OCI-LY3 (cell line): ENCODE data around the gene PMAIP1.

Experiments
- H2AFZ ChIP-seq: fragments of 200-600, 300-600 bp; shearing (Covaris generic); 2 replicates; pipeline ENCODE4 v1.6.0; 2014; ENCODE audit warnings: antibody characterized with exemption, low read depth, low read length
- H3K27ac ChIP-seq: fragments of 200-600, 300-600 bp; sonication (generic); 2 replicates; pipeline ENCODE4 v1.5.1; 2014; ENCODE audit warnings: mild to moderate bottlenecking, low read length, moderate library complexity, mixed read lengths
- H3K27me3 ChIP-seq: fragments of 200-600, 300-600 bp; sonication (generic); 2 replicates; pipeline ENCODE4 v1.6.1; 2014; ENCODE audit warnings: low read depth, low read length, mixed read lengths
- H3K36me3 ChIP-seq: fragments of 200-600, 300-600 bp; sonication (generic); replicated peaks from 2 replicates; pipeline ENCODE3; 2014; ENCODE audit warnings: low read depth, low read length, mixed read lengths
- H3K4me1 ChIP-seq: fragments of 300-600, 200-600 bp; sonication (generic); 2 replicates; pipeline ENCODE4 v1.6.1; 2014; ENCODE audit warnings: low read length, mixed read lengths
- H3K4me2 ChIP-seq: fragments of 200-600, 300-600 bp; sonication (generic); 2 replicates; pipeline ENCODE4 v1.6.1; 2014; ENCODE audit warnings: low read length, mixed read lengths
- H3K4me3 ChIP-seq: fragments of 300-600, 200-600 bp; sonication (generic); 2 replicates; pipeline ENCODE4 v1.5.1; 2014; ENCODE audit warnings: antibody characterized with exemption, mild to moderate bottlenecking, low read length, moderate library complexity
- H3K79me2 ChIP-seq: fragments of 300-600, 200-600 bp; shearing (Covaris generic); 2 replicates; pipeline ENCODE4 v1.6.1; 2014; ENCODE audit warnings: mild to moderate bottlenecking, low read length, mixed read lengths
- H3K9ac ChIP-seq: fragments of 300-600, 200-600 bp; shearing (Covaris generic); 2 replicates; pipeline ENCODE4 v1.6.0; 2014; ENCODE audit warnings: mild to moderate bottlenecking, low read length, moderate library complexity
- H3K9me3 ChIP-seq: fragments of 200-600, 300-600 bp; shearing (Covaris generic); 2 replicates; pipeline ENCODE4 v1.6.1; 2014; ENCODE audit warnings: low read length, mixed read lengths; ENCODE audit not compliant: insufficient read depth
- H4K20me1 ChIP-seq: fragments of 200-600, 300-600 bp; sonication (generic); 2 replicates; pipeline ENCODE4 v1.6.1; 2016; ENCODE audit warnings: low read length, mixed read lengths; ENCODE audit not compliant: insufficient read depth
- EZH2phosphoT487 ChIP-seq: fragments of 200-600 bp; shearing (Covaris generic); IDR thresholded peaks from 2 replicates; pipeline ENCODE4 v1.6.1; 2018; ENCODE audit warnings: antibody characterized with exemption, mixed run types, low read depth
- TF ChIP-seq, protein P1 (sequence below): fragments of 200-600, 300-600 bp; sonication (generic); IDR thresholded peaks from 2 replicates; pipeline ENCODE4 v1.5.1; 2014; ENCODE audit warnings: antibody characterized with exemption, low read length, low read depth

Gene PMAIP1

DNA sequence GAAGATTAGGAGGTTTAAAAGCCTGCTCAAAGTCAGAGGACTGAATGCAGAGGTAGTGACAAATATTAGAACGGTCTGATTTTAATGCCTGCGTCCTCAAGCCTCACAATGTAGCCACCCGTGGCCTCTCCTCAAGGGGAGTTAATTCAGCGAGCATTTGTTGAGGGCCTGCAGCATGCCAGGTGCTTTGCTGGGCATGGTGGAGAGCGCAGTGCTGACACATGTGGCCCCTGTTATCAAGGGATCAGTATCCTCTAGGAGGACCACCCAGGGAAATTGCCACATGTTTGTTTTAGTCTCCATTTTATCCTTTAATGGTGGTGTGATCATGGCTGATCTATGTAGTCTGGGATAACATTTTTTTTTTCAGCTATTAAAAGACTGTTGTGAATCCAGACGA is 19.2 kb downstream of the PMAIP1 start:
- TF ChIP-seq EZH2phosphoT487, result no peak
- TF ChIP-seq, protein P1, sequence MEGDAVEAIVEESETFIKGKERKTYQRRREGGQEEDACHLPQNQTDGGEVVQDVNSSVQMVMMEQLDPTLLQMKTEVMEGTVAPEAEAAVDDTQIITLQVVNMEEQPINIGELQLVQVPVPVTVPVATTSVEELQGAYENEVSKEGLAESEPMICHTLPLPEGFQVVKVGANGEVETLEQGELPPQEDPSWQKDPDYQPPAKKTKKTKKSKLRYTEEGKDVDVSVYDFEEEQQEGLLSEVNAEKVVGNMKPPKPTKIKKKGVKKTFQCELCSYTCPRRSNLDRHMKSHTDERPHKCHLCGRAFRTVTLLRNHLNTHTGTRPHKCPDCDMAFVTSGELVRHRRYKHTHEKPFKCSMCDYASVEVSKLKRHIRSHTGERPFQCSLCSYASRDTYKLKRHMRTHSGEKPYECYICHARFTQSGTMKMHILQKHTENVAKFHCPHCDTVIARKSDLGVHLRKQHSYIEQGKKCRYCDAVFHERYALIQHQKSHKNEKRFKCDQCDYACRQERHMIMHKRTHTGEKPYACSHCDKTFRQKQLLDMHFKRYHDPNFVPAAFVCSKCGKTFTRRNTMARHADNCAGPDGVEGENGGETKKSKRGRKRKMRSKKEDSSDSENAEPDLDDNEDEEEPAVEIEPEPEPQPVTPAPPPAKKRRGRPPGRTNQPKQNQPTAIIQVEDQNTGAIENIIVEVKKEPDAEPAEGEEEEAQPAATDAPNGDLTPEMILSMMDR, result no peak
- Histone ChIP-seq H3K9me3 (no peaks in the 10 kb centered on the region), H4K20me1 (no peaks in the 10 kb centered on the region), H3K9ac (peak overlapping the region; percentile 56), H3K27ac (peak overlapping the region; percentile 67), H3K36me3 (no peaks in the 10 kb centered on the region), H3K4me2 (peak overlapping the region; percentile 79), H3K27me3 (no peaks in the 10 kb centered on the region), H3K4me1 (peaks cover 71% of the 10 kb centered on the region), H2AFZ (peak overlapping the region; percentile 69), H3K79me2 (no peaks in the 10 kb centered on the region), H3K4me3 (peak overlapping the region; percentile 61)

DNA sequence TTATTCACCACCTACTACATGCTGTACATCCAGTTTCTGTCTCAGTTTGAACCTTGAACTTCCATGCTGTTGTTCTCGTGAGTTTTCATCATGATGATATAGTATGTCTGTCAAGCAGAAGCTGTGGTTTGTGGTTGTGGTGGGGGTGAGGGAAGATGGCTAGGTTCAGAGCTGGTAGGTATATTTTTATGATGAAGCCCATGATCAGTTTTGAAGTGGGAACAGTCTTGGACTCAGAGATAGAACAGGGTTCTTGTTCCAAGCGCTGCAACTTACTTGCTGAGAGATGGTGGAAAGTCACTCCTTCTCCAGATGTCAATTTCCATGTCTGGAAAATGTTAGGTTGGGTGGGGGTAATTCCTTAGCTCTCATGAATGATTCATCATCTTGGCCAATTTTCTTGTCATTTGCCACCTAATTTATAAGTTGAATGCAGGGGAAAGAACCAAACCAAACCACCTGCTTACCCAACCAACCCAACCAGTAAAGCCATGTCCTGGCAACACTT is 21.6 kb downstream of the PMAIP1 start:
- no peaks in the 10 kb centered on the region for H3K36me3 ChIP-seq
- H3K79me2 ChIP-seq, result no peaks in the 10 kb centered on the region
- peak overlapping the region; percentile 14 for H3K4me3 ChIP-seq
- no peaks in the 10 kb centered on the region for H4K20me1 ChIP-seq
- peak overlapping the region; percentile 40 for H2AFZ ChIP-seq
- H3K9me3 ChIP-seq, result no peaks in the 10 kb centered on the region
- peaks cover 89% of the 10 kb centered on the region for H3K4me1 ChIP-seq
- TF ChIP-seq EZH2phosphoT487, result no peak
- TF ChIP-seq, protein P1, result no peak
- peak overlapping the region; percentile 55 for H3K4me2 ChIP-seq
- peak overlapping the region; percentile 69 for H3K27ac ChIP-seq
- H3K9ac ChIP-seq, result peak overlapping the region; percentile 11; the same call in 1 of the 2 replicates
- no peaks in the 10 kb centered on the region for H3K27me3 ChIP-seq

DNA sequence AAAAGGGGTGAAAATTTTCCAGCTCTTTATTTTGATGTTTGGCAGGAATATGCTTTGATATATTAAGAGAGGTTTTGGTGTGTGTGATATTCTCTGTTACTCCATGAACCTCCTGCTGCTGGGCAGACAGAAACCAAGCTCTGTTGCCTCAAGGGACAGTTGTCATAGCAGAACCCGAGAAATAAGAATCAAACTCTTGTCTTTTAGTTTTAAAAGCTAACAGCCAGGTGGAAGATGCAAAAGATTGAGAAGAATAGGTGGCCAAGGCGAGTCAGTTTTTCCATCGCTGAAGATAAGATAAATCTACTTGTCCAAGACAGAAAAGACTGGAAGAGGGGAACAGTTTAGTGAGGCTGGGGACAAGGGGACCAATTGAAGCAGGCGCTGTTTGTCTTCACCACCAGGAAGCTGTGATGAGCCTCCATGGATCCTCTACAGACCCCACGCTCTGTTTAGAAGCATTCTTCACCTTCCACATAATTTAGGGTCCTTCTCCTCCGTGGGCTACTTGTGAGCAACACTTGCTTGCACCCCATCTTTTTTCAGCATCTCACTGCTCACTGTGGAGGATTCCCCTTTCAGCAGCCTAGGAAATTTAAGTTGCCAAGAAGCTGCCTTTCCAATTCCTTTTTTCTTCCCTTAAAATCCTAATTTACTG is 23.9 kb downstream of the PMAIP1 start:
- Histone ChIP-seq H3K27me3 (no peaks in the 10 kb centered on the region), H3K36me3 (no peaks in the 10 kb centered on the region), H3K79me2 (no peaks in the 10 kb centered on the region), H3K4me3 (peak overlapping the region; percentile 46), H2AFZ (peak overlapping the region; percentile 69), H3K9ac (peak overlapping the region; percentile 55), H3K9me3 (no peaks in the 10 kb centered on the region), H4K20me1 (no peaks in the 10 kb centered on the region), H3K27ac (peak overlapping the region; percentile 73), H3K4me2 (peak overlapping the region; percentile 70), H3K4me1 (peaks cover 90% of the 10 kb centered on the region)
- TF ChIP-seq, protein P1, result no peak
- no peak for TF ChIP-seq EZH2phosphoT487

DNA sequence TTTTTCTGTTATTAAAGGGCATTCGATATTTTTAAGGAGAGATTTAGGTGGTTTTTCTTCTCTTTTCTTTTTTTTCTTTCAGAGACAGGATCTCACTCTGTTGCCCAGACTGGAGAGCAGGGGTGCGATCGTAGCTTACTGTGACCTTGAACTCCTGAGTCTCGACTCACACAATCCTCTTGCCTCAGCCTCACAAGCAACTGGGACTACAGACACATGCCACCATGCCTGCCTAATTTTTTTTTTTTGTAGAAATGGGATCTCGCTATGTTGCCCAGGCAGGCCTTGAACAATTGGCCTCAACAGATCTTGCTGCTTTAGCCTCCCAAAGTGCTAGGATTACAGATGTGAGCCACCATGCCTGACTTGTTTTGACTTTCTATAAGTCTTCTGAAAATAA is 26.3 kb downstream of the PMAIP1 start:
- peaks cover 75% of the 10 kb centered on the region for H3K4me1 ChIP-seq
- H3K4me3 ChIP-seq, result peak overlapping the region; percentile 32; the same call in 1 of the 2 replicates
- H3K27ac ChIP-seq, result peak overlapping the region; percentile 88
- H2AFZ ChIP-seq, result 0 out of 2 replicates have a peak overlapping the region, but pooled peaks have one; percentile 0
- TF ChIP-seq, protein P1, result no peak
- no peak for TF ChIP-seq EZH2phosphoT487
- peak overlapping the region; percentile 50 for H3K9ac ChIP-seq
- H3K79me2 ChIP-seq, result no peaks in the 10 kb centered on the region
- no peaks in the 10 kb centered on the region for H3K27me3 ChIP-seq
- H4K20me1 ChIP-seq, result no peaks in the 10 kb centered on the region
- H3K9me3 ChIP-seq, result no peaks in the 10 kb centered on the region
- peak overlapping the region; percentile 61 for H3K4me2 ChIP-seq
- H3K36me3 ChIP-seq, result no peaks in the 10 kb centered on the region
